HL-60/S4 treated with phorbol 12-myristate 13-acetate at 8.2 ng/mL for 4 days and 3 days (cell line): ENCODE data around the gene SLC9A9.
"Not testable (repeated sequence)": the region's sequence is repeated elsewhere in the genome, so short reads cannot be mapped to it uniquely, and the experiment has no call there.

Source experiments
- in situ Hi-C: fragments of 300-500 bp; cut with MboI; formaldehyde crosslinking; loops from 2 replicates; pipeline ENCODE4 v1.15.0; 2022; ENCODE audit warnings: low sequenced_read_pairs

SLC9A9 gene

GRCh38 chr3:143698682-143699303 lies 149.5 kb downstream of the SLC9A9 start:
- in situ Hi-C loops = no loop called here

- in situ Hi-C loops = no loop called here
Observed at GRCh38 chr3:143697975-143698374, 150.3 kb downstream of the SLC9A9 start.

GRCh38 chr3:143695333-143695732 lies 152.9 kb downstream of the SLC9A9 start:
- in situ Hi-C loops = not testable (repeated sequence)

GRCh38 chr3:143693506-143693905 lies 154.8 kb downstream of the SLC9A9 start:
- in situ Hi-C loops = no loop called here

GRCh38 chr3:143686638-143687197 lies 161.6 kb downstream of the SLC9A9 start:
- in situ Hi-C loops = no loop called here

GRCh38 chr3:143685491-143685890 lies 162.8 kb downstream of the SLC9A9 start:
- in situ Hi-C loops = no loop called here

GRCh38 chr3:143677430-143677829 lies 170.8 kb downstream of the SLC9A9 start:
- in situ Hi-C loops = no loop called here

GRCh38 chr3:143676747-143677146 lies 171.5 kb downstream of the SLC9A9 start:
- in situ Hi-C loops = no loop called here

GRCh38 chr3:143676021-143676420 lies 172.2 kb downstream of the SLC9A9 start:
- in situ Hi-C loops = no loop called here

GRCh38 chr3:143674100-143674968 lies 173.9 kb downstream of the SLC9A9 start:
- in situ Hi-C loops = no loop called here

- in situ Hi-C loops = no loop called here
Observed at GRCh38 chr3:143672396-143673165, 175.7 kb downstream of the SLC9A9 start.

- in situ Hi-C loops = no loop called here
Observed at GRCh38 chr3:143671626-143672025, 176.6 kb downstream of the SLC9A9 start.

- in situ Hi-C loops = no loop called here
Observed at GRCh38 chr3:143668924-143669790, 179.1 kb downstream of the SLC9A9 start.

- in situ Hi-C loops = no loop called here
Observed at GRCh38 chr3:143668385-143668784, 179.9 kb downstream of the SLC9A9 start.

GRCh38 chr3:143661677-143662076 lies 186.6 kb downstream of the SLC9A9 start:
- in situ Hi-C loops = no loop called here

GRCh38 chr3:143658861-143659260 lies 189.4 kb downstream of the SLC9A9 start:
- in situ Hi-C loops = no loop called here

GRCh38 chr3:143658116-143658515 lies 190.2 kb downstream of the SLC9A9 start:
- in situ Hi-C loops = no loop called here

- in situ Hi-C loops = no loop called here
Observed at GRCh38 chr3:143657391-143657790, 190.9 kb downstream of the SLC9A9 start.

- in situ Hi-C loops = no loop called here
Observed at GRCh38 chr3:143654906-143655305, 193.4 kb downstream of the SLC9A9 start.

GRCh38 chr3:143653935-143654334 lies 194.3 kb downstream of the SLC9A9 start:
- in situ Hi-C loops = no loop called here
